GM19193 (cell line): Measurements from ENCODE around the gene CMSS1.

Experiments
- POLR2A ChIP-seq: IDR thresholded peaks from 4 replicates; pipeline ENCODE4 v1.6.1; 2011; ENCODE audit not compliant: insufficient read depth, insufficient read length; ENCODE audit errors: extremely low read depth

CMSS1 gene

DNA sequence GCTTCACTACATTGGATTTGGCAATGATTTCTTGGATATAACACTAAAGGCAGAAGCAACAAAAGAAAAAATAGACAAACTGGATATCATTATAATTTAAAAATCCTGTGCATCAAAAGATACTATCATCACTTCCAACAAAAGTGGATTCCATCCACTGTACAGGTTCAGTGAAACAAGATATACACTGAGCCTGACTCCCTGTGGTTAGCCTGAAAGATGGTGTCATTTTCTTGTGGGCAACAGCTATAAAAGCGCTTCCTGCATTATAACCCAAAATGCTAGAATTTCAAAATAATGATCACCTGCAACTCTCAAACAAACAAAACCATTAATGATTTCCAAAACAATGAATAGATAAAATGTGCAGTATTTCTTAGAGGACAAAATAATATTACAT lies 403.5 kb downstream of the CMSS1 start:
- no peak for TF ChIP-seq POLR2A

GRCh38 chr3:100225193-100225592 lies 407.5 kb downstream of the CMSS1 start:
- TF ChIP-seq POLR2A, result no peak

DNA sequence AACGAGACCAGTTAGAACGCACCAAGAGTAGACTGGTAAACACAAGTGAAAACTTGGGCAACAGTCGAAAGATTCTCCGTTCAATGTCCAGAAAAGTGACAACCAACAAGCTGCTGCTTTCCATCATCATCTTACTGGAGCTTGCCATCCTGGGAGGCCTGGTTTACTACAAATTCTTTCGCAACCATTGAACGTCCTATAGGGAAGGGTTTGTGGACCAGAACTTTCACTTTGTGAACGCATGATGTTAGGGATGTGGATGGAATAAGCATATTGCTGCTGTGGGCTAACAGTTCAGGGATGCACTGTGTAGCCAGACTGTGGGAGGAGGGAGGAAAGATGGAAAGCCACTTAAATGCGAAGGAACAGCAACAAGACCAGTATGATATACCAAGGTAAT lies 408.2 kb downstream of the CMSS1 start:
- no peak for TF ChIP-seq POLR2A

GRCh38 chr3:100226712-100227429 lies 409.2 kb downstream of the CMSS1 start:
- no peak for TF ChIP-seq POLR2A

GRCh38 chr3:100227511-100227921 lies 409.9 kb downstream of the CMSS1 start:
- TF ChIP-seq POLR2A, result no peak

DNA sequence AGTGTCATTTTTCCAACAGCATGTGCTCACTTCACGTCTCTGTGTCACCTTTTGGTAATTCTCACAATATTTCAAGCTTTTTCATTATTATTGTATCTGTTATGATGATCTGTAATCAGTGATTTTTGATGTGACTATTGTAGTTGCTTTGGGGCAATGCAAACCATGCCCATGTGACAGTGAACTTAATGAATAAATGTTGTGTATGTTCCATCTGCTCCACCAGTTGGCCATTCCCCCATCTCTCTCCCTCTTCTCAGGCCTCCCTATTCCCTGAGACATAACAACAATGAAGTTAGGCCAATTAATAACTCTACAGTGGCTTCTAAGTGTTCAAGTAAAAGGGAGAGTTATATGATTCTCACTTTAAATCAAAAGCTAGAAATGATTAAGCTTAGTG lies 410.6 kb downstream of the CMSS1 start:
- no peak for TF ChIP-seq POLR2A

DNA sequence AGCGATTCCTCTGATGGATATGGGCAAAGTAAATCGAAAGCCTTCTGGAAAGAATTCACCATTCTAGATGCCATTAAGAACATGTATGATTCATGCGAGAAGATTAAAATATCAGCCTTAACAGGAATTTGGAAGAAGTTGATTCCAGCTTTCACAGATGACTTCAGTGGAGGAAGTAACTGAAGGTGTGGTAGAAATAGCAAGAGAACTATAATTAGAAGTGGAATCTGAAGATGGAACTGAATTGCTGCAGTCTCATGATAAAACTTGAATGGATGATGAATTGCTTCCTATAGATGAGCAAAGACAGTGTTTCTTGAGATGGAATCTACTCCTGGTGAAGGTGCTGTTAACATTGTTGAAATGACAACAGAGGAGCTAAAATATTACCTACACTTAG lies 413.0 kb downstream of the CMSS1 start:
- no peak for TF ChIP-seq POLR2A
